NCI-H2196 (cell line): ENCODE measurements around the gene TMEM182.

Source experiments
- DNase-seq: peaks from one replicate; lab custom pipeline; 2025; ENCODE audit not compliant: unreplicated experiment; lab: John Stamatoyannopoulos, UW

TMEM182 gene

GRCh38 chr2:102801098-102801718, 39.4 kb downstream of the TMEM182 start:
- peak; percentile 3 for DNase-seq

- DNase-seq: no peak
These were observed 40.2 kb downstream of the TMEM182 start for GRCh38 chr2:102801858-102802699.

GRCh38 chr2:102803041-102803896, 41.4 kb downstream of the TMEM182 start:
- no peak for DNase-seq

- DNase-seq: no peak
These were observed 42.0 kb downstream of the TMEM182 start for GRCh38 chr2:102803897-102804217.

GRCh38 chr2:102806250-102806837, 44.5 kb downstream of the TMEM182 start:
- DNase-seq: peak; percentile 69

- no peak for DNase-seq
These were observed 47.7 kb downstream of the TMEM182 start for GRCh38 chr2:102809291-102810189.

- DNase-seq: no peak
These were observed 53.5 kb downstream of the TMEM182 start for GRCh38 chr2:102815285-102815684.

GRCh38 chr2:102826904-102827303, 65.1 kb downstream of the TMEM182 start:
- DNase-seq: peak; percentile 32

- DNase-seq: no peak
These were observed 71.0 kb downstream of the TMEM182 start for GRCh38 chr2:102832789-102833188.

- DNase-seq: no peak
These were observed 72.9 kb downstream of the TMEM182 start for GRCh38 chr2:102834523-102835273.

GRCh38 chr2:102837626-102838198, 75.9 kb downstream of the TMEM182 start:
- no peak for DNase-seq

- DNase-seq: peak; percentile 58
These were observed 78.0 kb downstream of the TMEM182 start for GRCh38 chr2:102839668-102840388.

- DNase-seq: peak; percentile 12
These were observed 79.4 kb downstream of the TMEM182 start for GRCh38 chr2:102841107-102841840.

GRCh38 chr2:102843764-102844443, 82.1 kb downstream of the TMEM182 start:
- no peak for DNase-seq

- no peak for DNase-seq
These were observed 83.1 kb downstream of the TMEM182 start for GRCh38 chr2:102844911-102845310.

- DNase-seq: no peak
These were observed 86.6 kb downstream of the TMEM182 start for GRCh38 chr2:102848366-102848839.

- DNase-seq: no peak
These were observed 89.1 kb downstream of the TMEM182 start for GRCh38 chr2:102850888-102851287.
